SK-N-SH (cell line): ENCODE results near the gene MIDN. TPM values are rescaled to one million over a fixed set of nuclear protein-coding genes. Genes with fewer than 3 reads are reported as not detected.
A peak's percentile ranks its signal among the peaks of the same experiment; 100 is the strongest.

Source experiments
- CTCF ChIA-PET: fragments of 300-600, 350-600 bp; formaldehyde crosslinking; extraction: SDS; loops from one replicate; lab custom pipeline; 2021; lab: Yijun Ruan, JAX
- POLR2A ChIA-PET: fragments of 350-600 bp; sonication (Branson Sonifier 250); formaldehyde crosslinking; extraction: SDS; loops from one replicate; lab custom pipeline; 2020; ENCODE audit warnings: antibody characterized with exemption, inconsistent platforms; lab: Yijun Ruan, JAX
- DNase-seq: peaks from one replicate; pipeline ENCODE4 v3.0.0; 2012
- H2AFZ ChIP-seq: fragments of 200-600 bp; sonication (generic); 2 replicates; pipeline ENCODE4 v1.8.1; 2016; ENCODE audit warnings: antibody characterized with exemption, mild to moderate bottlenecking, low read depth
- H3F3A ChIP-seq: fragments of 200-600 bp; sonication (generic); replicated peaks from 2 replicates; pipeline ENCODE3; 2016; ENCODE audit warnings: antibody characterized with exemption, mild to moderate bottlenecking; ENCODE audit not compliant: insufficient read depth
- H3K27ac ChIP-seq, 2 experiments: fragments of 200-500 bp in 1 of 2; fragments of 200-600 bp in 1 of 2; sonication (Bioruptor generic) in 1 of 2; sonication (generic), shearing (Covaris generic) in 1 of 2; 2 replicates each; pipeline versions ENCODE4 v1.5.1 to v1.6.1; 2014 to 2016; ENCODE audit warnings: low read depth in 2 of 2, inconsistent platforms in 1 of 2, low read length in 1 of 2, mild to moderate bottlenecking in 1 of 2, mixed read lengths in 1 of 2
- H3K27me3 ChIP-seq: fragments of 200-600 bp; sonication (generic), shearing (Covaris generic); 2 replicates; pipeline ENCODE4 v1.6.1; 2016; ENCODE audit warnings: mixed run types; ENCODE audit not compliant: insufficient read depth
- H3K36me3 ChIP-seq, 2 experiments: fragments of 200-500 bp in 1 of 2; fragments of 200-600 bp in 1 of 2; sonication (Bioruptor generic) in 1 of 2; sonication (generic) in 1 of 2; replicated peaks in 1 of 2; 2 replicates each; pipeline versions ENCODE3 to v1.5.1; 2014 to 2016; ENCODE audit warnings: low read length in 1 of 2, mild to moderate bottlenecking in 1 of 2; ENCODE audit not compliant: insufficient read depth in 2 of 2, control insufficient read depth in 1 of 2
- H3K4me1 ChIP-seq, 2 experiments: fragments of 200-500 bp in 1 of 2; fragments of 200-600 bp in 1 of 2; sonication (Bioruptor generic) in 1 of 2; sonication (generic), shearing (Covaris generic) in 1 of 2; 2 replicates each; pipeline versions ENCODE4 v1.5.1 to v1.6.1; 2014 to 2016; ENCODE audit warnings: low read depth in 1 of 2, low read length in 1 of 2, mixed run types in 1 of 2; ENCODE audit not compliant: insufficient read depth in 2 of 2, control insufficient read depth in 1 of 2
- H3K4me2 ChIP-seq: fragments of 200-600 bp; sonication (generic), shearing (Covaris generic); 2 replicates; pipeline ENCODE4 v1.6.1; 2017; ENCODE audit warnings: mixed run types
- H3K4me3 ChIP-seq, 2 experiments: fragments of 200-500 bp in 1 of 2; fragments of 200-600 bp in 1 of 2; sonication (Bioruptor generic) in 1 of 2; sonication (generic), shearing (Covaris generic) in 1 of 2; 2 replicates each; pipeline versions ENCODE4 v1.5.1 to v1.8.1; 2014 to 2016; ENCODE audit warnings: low read depth in 2 of 2, inconsistent platforms in 1 of 2, low read length in 1 of 2, mild to moderate bottlenecking in 1 of 2, mixed read lengths in 1 of 2, moderate library complexity in 1 of 2
- H3K79me2 ChIP-seq: fragments of 200-600 bp; sonication (generic); 2 replicates; pipeline ENCODE4 v1.8.1; 2017; ENCODE audit warnings: mild to moderate bottlenecking; ENCODE audit not compliant: insufficient read depth
- H3K9ac ChIP-seq: fragments of 200-600 bp; sonication (generic); 2 replicates; pipeline ENCODE4 v1.6.1; 2017; ENCODE audit warnings: mixed run types
- H3K9me2 ChIP-seq: fragments of 200-600 bp; sonication (generic); 2 replicates; pipeline ENCODE4 v1.6.1; 2017; ENCODE audit warnings: mixed run types
- H3K9me3 ChIP-seq: fragments of 200-600 bp; sonication (generic); 2 replicates; pipeline ENCODE4 v1.6.1; 2017; ENCODE audit warnings: mixed run types, mild to moderate bottlenecking, moderate library complexity
- H4K20me1 ChIP-seq: fragments of 200-600 bp; sonication (generic); 2 replicates; pipeline ENCODE4 v1.6.1; 2017; ENCODE audit warnings: mild to moderate bottlenecking, mixed run types; ENCODE audit not compliant: insufficient read depth
- CHD2 ChIP-seq: fragments of 150-350 bp; IDR thresholded peaks from 2 replicates; pipeline ENCODE4 v1.6.1; 2018; ENCODE audit warnings: low read length; ENCODE audit not compliant: partially characterized antibody
- CTCF ChIP-seq: fragments of 200-600 bp; sonication (generic); IDR thresholded peaks from 2 replicates; pipeline ENCODE4 v1.6.1; 2017; ENCODE audit warnings: antibody characterized with exemption, mild to moderate bottlenecking, moderate library complexity
- ELF1 ChIP-seq: IDR thresholded peaks from 2 replicates; pipeline ENCODE4 v1.4.0; 2012
- FOSL2 ChIP-seq: IDR thresholded peaks from 2 replicates; pipeline ENCODE4 v1.4.0; 2012; ENCODE audit warnings: low read depth, mild to moderate bottlenecking, moderate library complexity, borderline replicate concordance
- GABPA ChIP-seq: IDR thresholded peaks from 2 replicates; pipeline ENCODE4 v1.4.0; 2012; ENCODE audit warnings: low read depth, mild to moderate bottlenecking
- GATA2 ChIP-seq: sonication (generic); formaldehyde crosslinking; IDR thresholded peaks from 2 replicates; pipeline ENCODE4 v1.5.0; 2020; ENCODE audit warnings: mild to moderate bottlenecking, missing genetic modification reagents
- JUND ChIP-seq: IDR thresholded peaks from 2 replicates; pipeline ENCODE4 v1.4.0; 2012
- MAX ChIP-seq: IDR thresholded peaks from 2 replicates; pipeline ENCODE4 v1.4.0; 2012; ENCODE audit warnings: low read depth
- MXI1 ChIP-seq: IDR thresholded peaks from 2 replicates; pipeline ENCODE4 v1.6.1; 2012; ENCODE audit warnings: mild to moderate bottlenecking, low read depth, low read length, improper control_type of control experiment
- NFIC ChIP-seq: IDR thresholded peaks from 2 replicates; pipeline ENCODE4 v1.4.0; 2012; ENCODE audit warnings: borderline replicate concordance
- POLR2AphosphoS5 ChIP-seq: IDR thresholded peaks from 2 replicates; pipeline ENCODE4 v1.6.1; 2012; ENCODE audit warnings: low read depth, low read length
- RAD21 ChIP-seq: IDR thresholded peaks from 2 replicates; pipeline ENCODE4 v1.6.1; 2012; ENCODE audit warnings: mild to moderate bottlenecking, low read length
- RXRA ChIP-seq: IDR thresholded peaks from 2 replicates; pipeline ENCODE4 v1.4.0; 2012; ENCODE audit warnings: low read depth, mild to moderate bottlenecking, borderline replicate concordance
- SIN3A ChIP-seq: IDR thresholded peaks from 2 replicates; pipeline ENCODE4 v1.6.1; 2012; ENCODE audit warnings: low read depth, mild to moderate bottlenecking, low read length, moderate library complexity, borderline replicate concordance
- SMC3 ChIP-seq: IDR thresholded peaks from 2 replicates; pipeline ENCODE4 v1.6.1; 2012; ENCODE audit warnings: low read depth, low read length, improper control_type of control experiment
- TAF1 ChIP-seq: IDR thresholded peaks from 2 replicates; pipeline ENCODE4 v1.6.1; 2012; ENCODE audit warnings: low read depth, mild to moderate bottlenecking, low read length, moderate library complexity, borderline replicate concordance
- TCF12 ChIP-seq: IDR thresholded peaks from 2 replicates; pipeline ENCODE4 v1.4.0; 2012
- TEAD4 ChIP-seq: IDR thresholded peaks from 2 replicates; pipeline ENCODE4 v1.4.0; 2012; ENCODE audit warnings: mild to moderate bottlenecking, borderline replicate concordance; ENCODE audit not compliant: insufficient read depth
- YY1 ChIP-seq: IDR thresholded peaks from 2 replicates; pipeline ENCODE4 v1.4.0; 2012; ENCODE audit warnings: low read depth, mild to moderate bottlenecking
- ZBTB33 ChIP-seq: IDR thresholded peaks from 2 replicates; pipeline ENCODE4 v1.4.0; 2012; ENCODE audit warnings: low read depth, borderline replicate concordance
- WGBS: methylation state at CpG from one replicate; pipeline ENCODE4 v1.1.6; 2017; ENCODE audit warnings: low lambda C conversion rate; 5-methylcytosine and 5-hydroxymethylcytosine counted together
- polyA plus RNA-seq, 3 experiments: library from polyadenylated mRNA; depleted of rRNA; stranded (reverse); fragments of >200 nt; gene quantifications; 2 replicates each; pipeline ENCODE4 v1.2.3, GENCODE V29; 2012
- TF ChIP-seq, protein P1 (sequence below): IDR thresholded peaks from 2 replicates; pipeline ENCODE4 v1.6.1; 2012; ENCODE audit warnings: mild to moderate bottlenecking, low read depth, low read length, moderate library complexity
- TF ChIP-seq, protein P2 (sequence below): fragments of 150-350 bp; IDR thresholded peaks from 2 replicates; pipeline ENCODE4 v1.6.1; 2016; ENCODE audit warnings: mild to moderate bottlenecking, low read depth, low read length

Gene MIDN
- polyA plus RNA-seq, 1 of the 3 experiments (the other 2 are of a cell fraction): 13.9 TPM

DNA sequence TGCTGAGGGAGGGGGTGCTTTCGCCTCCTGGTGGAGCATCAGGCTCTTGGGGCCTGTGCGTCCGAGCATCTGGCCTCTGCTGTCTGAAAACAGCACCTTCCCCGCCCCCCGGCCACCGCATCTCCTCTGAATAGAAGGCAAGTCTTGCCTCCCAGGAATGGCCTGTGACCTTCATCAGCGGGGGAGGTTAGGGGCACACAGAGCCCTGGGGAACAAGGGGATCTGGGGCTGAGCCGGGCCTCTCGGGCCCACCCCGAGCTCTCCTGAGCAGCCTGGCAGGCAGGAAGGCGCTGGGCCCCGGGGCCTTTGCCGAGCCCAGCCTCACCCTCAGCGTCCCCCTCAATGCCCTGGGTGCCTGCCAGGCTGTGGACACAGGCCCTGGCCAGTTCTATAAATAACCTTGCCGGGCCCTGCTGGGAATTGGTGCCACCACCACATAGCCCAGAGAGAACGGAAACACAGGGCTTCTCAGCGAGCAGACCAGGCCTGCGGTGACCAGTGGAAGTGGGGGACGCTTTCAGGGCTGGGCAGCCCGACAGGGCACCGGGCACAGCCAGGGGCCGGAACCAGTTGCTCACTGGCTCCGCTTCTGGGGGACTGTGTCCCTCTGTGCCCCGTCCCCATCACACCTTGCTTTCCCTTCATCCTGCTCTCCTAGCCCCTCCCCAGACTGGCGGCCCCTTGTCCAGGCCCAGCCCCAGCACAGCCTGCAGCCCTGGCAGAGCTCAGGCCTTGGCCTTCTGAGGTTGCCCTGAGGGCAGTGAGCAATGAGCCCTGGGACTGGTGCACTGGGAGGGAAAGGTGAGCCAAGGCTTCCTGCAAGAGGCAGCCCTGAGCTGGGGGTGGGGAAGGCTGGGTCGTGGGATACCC is 33.3 kb upstream of the MIDN start:
- peak; percentile 83 for DNase-seq
- Histone ChIP-seq H3K9me2 (no peaks in the 10 kb centered on the region), H3K4me3 (peak overlapping the region; percentile 0 to 33; a peak in 1 of 4 replicates), H3K4me2 (peak overlapping the region; percentile 79), H3K27me3 (no peaks in the 10 kb centered on the region), H3K36me3 (peaks cover under 1 to 9% of the 10 kb centered on the region in 2 experiments), H3K79me2 (peaks cover 95% of the 10 kb centered on the region), H3K9me3 (no peaks in the 10 kb centered on the region), H3K4me1 (peaks cover 30 to 39% of the 10 kb centered on the region in 2 experiments; a peak in 3 of 4 replicates), H4K20me1 (0 out of 2 replicates have a peak, but pooled peaks cover 7% of the 10 kb centered on the region), H2AFZ (no peak overlapping the region), H3F3A (peaks cover 36% of the 10 kb centered on the region), H3K27ac (peak overlapping the region; percentile 90 to 92), H3K9ac (peak overlapping the region; percentile 61)
- CTCF ChIA-PET: interaction anchor here (0.6 to 5.5 kb wide), 11 partner anchors 8 to 102 kb away, joined by 3 to 43 read pairs (median 8); partner anchors contain the start of gene ATP5F1D
- WGBS: 56% methylated on average over 6 of the region's 26 CpGs
- POLR2A ChIA-PET: interaction anchor here (2.7 kb wide), 1 partner anchor 54 kb away, joined by 10 read pairs; the partner anchor contains the start of gene CIRBP
- TF ChIP-seq ZBTB33 (no peak), GABPA (no peak), SIN3A (no peak), NFIC (peak; percentile 51; the same call in 1 of the 2 replicates), CHD2 (no peak), RAD21 (no peak; the same call in 1 of the 2 replicates), GATA2 (CRISPR knock-in tag) (no peak), TAF1 (no peak), POLR2AphosphoS5 (peak; percentile 15; the same call in 1 of the 2 replicates), CTCF (peak; percentile 23; the same call in 1 of the 2 replicates), ELF1 (no peak), FOSL2 (no peak), TEAD4 (no peak), MAX (no peak), TCF12 (peak; percentile 23; the same call in 1 of the 2 replicates), RXRA (no peak), SMC3 (no peak; the same call in 1 of the 2 replicates), JUND (no peak), YY1 (no peak), MXI1 (peak; percentile 42)
- TF ChIP-seq, protein P1, sequence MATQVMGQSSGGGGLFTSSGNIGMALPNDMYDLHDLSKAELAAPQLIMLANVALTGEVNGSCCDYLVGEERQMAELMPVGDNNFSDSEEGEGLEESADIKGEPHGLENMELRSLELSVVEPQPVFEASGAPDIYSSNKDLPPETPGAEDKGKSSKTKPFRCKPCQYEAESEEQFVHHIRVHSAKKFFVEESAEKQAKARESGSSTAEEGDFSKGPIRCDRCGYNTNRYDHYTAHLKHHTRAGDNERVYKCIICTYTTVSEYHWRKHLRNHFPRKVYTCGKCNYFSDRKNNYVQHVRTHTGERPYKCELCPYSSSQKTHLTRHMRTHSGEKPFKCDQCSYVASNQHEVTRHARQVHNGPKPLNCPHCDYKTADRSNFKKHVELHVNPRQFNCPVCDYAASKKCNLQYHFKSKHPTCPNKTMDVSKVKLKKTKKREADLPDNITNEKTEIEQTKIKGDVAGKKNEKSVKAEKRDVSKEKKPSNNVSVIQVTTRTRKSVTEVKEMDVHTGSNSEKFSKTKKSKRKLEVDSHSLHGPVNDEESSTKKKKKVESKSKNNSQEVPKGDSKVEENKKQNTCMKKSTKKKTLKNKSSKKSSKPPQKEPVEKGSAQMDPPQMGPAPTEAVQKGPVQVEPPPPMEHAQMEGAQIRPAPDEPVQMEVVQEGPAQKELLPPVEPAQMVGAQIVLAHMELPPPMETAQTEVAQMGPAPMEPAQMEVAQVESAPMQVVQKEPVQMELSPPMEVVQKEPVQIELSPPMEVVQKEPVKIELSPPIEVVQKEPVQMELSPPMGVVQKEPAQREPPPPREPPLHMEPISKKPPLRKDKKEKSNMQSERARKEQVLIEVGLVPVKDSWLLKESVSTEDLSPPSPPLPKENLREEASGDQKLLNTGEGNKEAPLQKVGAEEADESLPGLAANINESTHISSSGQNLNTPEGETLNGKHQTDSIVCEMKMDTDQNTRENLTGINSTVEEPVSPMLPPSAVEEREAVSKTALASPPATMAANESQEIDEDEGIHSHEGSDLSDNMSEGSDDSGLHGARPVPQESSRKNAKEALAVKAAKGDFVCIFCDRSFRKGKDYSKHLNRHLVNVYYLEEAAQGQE: no peak
- TF ChIP-seq, protein P2, sequence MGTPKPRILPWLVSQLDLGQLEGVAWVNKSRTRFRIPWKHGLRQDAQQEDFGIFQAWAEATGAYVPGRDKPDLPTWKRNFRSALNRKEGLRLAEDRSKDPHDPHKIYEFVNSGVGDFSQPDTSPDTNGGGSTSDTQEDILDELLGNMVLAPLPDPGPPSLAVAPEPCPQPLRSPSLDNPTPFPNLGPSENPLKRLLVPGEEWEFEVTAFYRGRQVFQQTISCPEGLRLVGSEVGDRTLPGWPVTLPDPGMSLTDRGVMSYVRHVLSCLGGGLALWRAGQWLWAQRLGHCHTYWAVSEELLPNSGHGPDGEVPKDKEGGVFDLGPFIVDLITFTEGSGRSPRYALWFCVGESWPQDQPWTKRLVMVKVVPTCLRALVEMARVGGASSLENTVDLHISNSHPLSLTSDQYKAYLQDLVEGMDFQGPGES: no peak
